HG03135 (cell line): ENCODE results near the gene GLUD1.

Experiments
- ATAC-seq: cut with Tn5 transposase; IDR thresholded peaks from one replicate; pipeline ENCODE4 v1.9.1; 2021; ENCODE audit warnings: mild to moderate bottlenecking, moderate library complexity; ENCODE audit not compliant: unreplicated experiment

The GLUD1 gene

DNA sequence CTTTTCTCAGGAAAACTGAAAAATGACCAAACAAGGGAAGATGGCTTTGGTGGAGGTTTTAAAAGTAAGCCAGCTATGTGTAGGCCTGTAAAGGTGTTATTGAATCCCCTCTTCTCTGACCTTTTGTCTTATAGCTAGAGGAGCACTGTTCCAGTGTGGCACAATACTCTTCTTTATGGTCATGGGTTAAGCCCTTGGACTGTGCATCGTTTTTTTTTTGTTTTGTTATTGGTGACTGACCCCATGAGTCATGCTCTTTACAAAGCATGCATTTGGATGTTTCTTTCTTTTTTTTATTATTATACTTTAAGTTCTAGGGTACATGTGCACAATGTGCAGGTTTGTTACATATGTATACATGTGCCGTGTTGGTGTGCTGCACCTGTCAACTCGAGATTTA is 94.2 kb downstream of the GLUD1 start:
- ATAC-seq: no peak
